KMS-11 (cell line): Measurements from ENCODE around the gene ABCC3.
A peak's percentile ranks its signal among the peaks of the same experiment; 100 is the strongest.
"Not testable (repeated sequence)": the region's sequence is repeated elsewhere in the genome, so short reads cannot be mapped to it uniquely, and the experiment has no call there.

Source experiments
- H2AFZ ChIP-seq: fragments of 200-600 bp; sonication (generic); 2 replicates; pipeline ENCODE4 v1.6.1; 2016; ENCODE audit warnings: antibody characterized with exemption, mixed run types, low read depth
- H3K27ac ChIP-seq: fragments of 200-600 bp; sonication (generic); 2 replicates; pipeline ENCODE4 v1.6.1; 2016; ENCODE audit warnings: mild to moderate bottlenecking, mixed run types
- H3K27me3 ChIP-seq: fragments of 200-600 bp; sonication (generic); 2 replicates; pipeline ENCODE4 v1.6.1; 2017; ENCODE audit warnings: mild to moderate bottlenecking, low read depth, mixed run types, moderate library complexity; ENCODE audit not compliant: insufficient read depth
- H3K36me3 ChIP-seq: fragments of 200-600 bp; sonication (generic); 2 replicates; pipeline ENCODE4 v1.6.1; 2017; ENCODE audit warnings: mild to moderate bottlenecking, mixed run types; ENCODE audit not compliant: insufficient read depth
- H3K4me1 ChIP-seq: fragments of 200-600 bp; sonication (generic); 2 replicates; pipeline ENCODE4 v1.6.1; 2016; ENCODE audit warnings: mild to moderate bottlenecking, low read depth, mixed run types; ENCODE audit not compliant: poor library complexity, severe bottlenecking
- H3K4me2 ChIP-seq: fragments of 200-600 bp; sonication (generic); 2 replicates; pipeline ENCODE4 v1.7.0; 2016; ENCODE audit warnings: mild to moderate bottlenecking, mixed run types
- H3K4me3 ChIP-seq: fragments of 200-600 bp; sonication (generic); IDR thresholded peaks from 2 replicates; pipeline ENCODE4 v1.6.1; 2017; ENCODE audit warnings: low read depth, low read length, mixed read lengths; ENCODE audit not compliant: insufficient read depth
- H3K79me2 ChIP-seq: fragments of 200-600 bp; sonication (generic); 2 replicates; pipeline ENCODE4 v1.6.1; 2016; ENCODE audit warnings: low read depth, mixed run types; ENCODE audit not compliant: insufficient read depth
- H3K9ac ChIP-seq: fragments of 200-600 bp; sonication (generic); 2 replicates; pipeline ENCODE4 v1.6.1; 2016; ENCODE audit warnings: mild to moderate bottlenecking, mixed run types
- H4K20me1 ChIP-seq: fragments of 200-600 bp; sonication (generic); 2 replicates; pipeline ENCODE4 v1.6.1; 2016; ENCODE audit warnings: mild to moderate bottlenecking, mixed run types; ENCODE audit not compliant: insufficient read depth
- TF ChIP-seq, protein P1 (sequence below): fragments of 200-600 bp; sonication (generic); conservative IDR thresholded peaks from 2 replicates; pipeline ENCODE4 v1.6.1; 2017; ENCODE audit warnings: low read depth, mild to moderate bottlenecking, antibody characterized with exemption, low read length, moderate library complexity, mixed read lengths

The ABCC3 gene

DNA sequence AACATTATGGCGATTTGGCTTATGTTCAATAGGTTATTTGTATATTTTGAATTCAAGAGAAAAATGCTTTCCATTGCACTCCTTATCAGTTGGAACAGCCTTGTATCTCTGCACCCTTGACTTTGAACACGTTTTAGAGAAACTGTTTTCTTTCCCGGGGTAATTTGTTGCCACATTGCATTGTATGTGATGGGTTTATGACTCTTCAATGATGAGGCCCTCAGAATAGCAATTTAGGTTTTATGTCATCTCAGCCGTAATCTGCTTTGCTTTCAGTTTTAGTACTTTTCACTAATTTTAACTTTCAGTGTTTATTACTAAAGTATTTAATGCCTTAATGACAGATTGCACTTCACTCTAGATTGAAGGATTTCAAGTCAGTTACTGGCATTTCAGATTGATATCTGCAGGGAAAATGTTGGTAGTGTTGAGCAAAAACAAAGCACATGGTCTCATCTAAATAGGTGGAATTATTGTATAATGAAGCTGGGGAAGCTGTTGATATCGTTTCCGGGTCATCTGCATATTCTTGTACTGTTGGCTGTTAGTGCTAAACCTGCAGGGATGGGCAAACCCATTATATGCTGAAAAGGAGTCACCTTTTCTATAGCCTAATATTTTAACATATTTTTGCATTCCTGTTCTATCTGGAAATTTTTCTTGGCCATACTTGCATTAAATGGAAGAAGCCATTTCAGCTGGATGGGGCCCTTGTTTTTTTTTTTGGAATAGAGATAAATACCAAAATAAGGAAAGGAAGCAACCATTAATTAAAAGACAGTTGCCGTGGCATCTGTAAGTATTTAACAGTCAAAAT, 86.7 kb downstream of the ABCC3 start:
- peaks cover 59% of the 10 kb centered on the region for H4K20me1 ChIP-seq
- peaks cover 40% of the 10 kb centered on the region for H3K4me1 ChIP-seq
- peak overlapping the region; percentile 97 for H3K9ac ChIP-seq
- H3K27me3 ChIP-seq = no peaks in the 10 kb centered on the region
- no peak overlapping the region for H2AFZ ChIP-seq
- H3K36me3 ChIP-seq = no peaks in the 10 kb centered on the region; the same call in 1 of the 2 replicates
- peak overlapping the region; percentile 97 for H3K4me2 ChIP-seq
- no peak overlapping the region for H3K4me3 ChIP-seq
- peak overlapping the region; percentile 93; the same call in 1 of the 2 replicates for H3K27ac ChIP-seq
- H3K79me2 ChIP-seq = peaks cover 70% of the 10 kb centered on the region
- TF ChIP-seq, protein P1, sequence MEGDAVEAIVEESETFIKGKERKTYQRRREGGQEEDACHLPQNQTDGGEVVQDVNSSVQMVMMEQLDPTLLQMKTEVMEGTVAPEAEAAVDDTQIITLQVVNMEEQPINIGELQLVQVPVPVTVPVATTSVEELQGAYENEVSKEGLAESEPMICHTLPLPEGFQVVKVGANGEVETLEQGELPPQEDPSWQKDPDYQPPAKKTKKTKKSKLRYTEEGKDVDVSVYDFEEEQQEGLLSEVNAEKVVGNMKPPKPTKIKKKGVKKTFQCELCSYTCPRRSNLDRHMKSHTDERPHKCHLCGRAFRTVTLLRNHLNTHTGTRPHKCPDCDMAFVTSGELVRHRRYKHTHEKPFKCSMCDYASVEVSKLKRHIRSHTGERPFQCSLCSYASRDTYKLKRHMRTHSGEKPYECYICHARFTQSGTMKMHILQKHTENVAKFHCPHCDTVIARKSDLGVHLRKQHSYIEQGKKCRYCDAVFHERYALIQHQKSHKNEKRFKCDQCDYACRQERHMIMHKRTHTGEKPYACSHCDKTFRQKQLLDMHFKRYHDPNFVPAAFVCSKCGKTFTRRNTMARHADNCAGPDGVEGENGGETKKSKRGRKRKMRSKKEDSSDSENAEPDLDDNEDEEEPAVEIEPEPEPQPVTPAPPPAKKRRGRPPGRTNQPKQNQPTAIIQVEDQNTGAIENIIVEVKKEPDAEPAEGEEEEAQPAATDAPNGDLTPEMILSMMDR = no peak

DNA sequence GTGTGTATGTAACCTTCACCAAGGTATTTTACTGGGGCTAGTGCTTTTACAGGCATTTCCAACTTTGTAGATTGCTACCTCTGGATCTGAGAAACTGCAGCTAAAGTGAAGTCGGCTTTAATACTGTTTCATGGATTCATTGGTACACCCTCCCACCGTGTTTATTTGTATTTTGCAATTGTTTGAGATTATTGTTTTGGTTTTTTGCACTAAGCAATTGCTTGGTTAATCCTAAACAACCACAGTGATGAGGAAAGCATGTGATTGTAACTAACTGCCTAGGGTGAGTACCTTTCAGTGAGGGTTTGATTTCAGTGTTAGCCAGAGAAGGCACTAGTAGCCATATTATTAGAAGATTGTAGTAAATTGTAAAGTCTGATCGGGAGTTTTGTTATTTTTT, 88.1 kb downstream of the ABCC3 start:
- TF ChIP-seq, protein P1 = no peak
- no peaks in the 10 kb centered on the region; the same call in 1 of the 2 replicates for H3K36me3 ChIP-seq
- no peak overlapping the region for H2AFZ ChIP-seq
- peaks cover 40% of the 10 kb centered on the region for H3K4me1 ChIP-seq
- H3K4me2 ChIP-seq = peak overlapping the region; percentile 97; the same call in 1 of the 2 replicates
- no peak overlapping the region for H3K4me3 ChIP-seq
- peaks cover 72% of the 10 kb centered on the region for H4K20me1 ChIP-seq
- no peak overlapping the region for H3K9ac ChIP-seq
- H3K27me3 ChIP-seq = no peaks in the 10 kb centered on the region
- no peak overlapping the region for H3K27ac ChIP-seq
- peaks cover 84% of the 10 kb centered on the region for H3K79me2 ChIP-seq

DNA sequence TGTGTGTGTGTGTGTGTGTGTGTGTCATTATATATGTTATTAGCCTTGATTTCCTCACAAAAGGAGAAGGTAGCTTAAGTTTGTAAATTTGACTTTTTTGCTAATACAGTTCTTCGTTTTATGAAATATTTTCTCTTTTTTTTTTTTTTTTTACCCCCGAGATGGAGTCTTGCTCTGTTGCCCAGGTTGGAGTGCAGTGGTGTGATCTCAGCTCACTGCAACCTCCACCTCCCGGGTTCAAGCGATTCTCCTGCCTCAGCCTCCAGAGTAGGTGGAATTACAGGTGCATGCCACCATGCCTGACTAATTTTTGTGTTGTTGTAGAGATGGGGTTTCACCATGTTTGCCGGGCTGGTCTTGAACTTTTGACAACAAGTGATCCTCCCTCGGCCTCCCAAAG, 89.9 kb downstream of the ABCC3 start:
- not testable (repeated sequence) for H3K27ac ChIP-seq, H3K9ac ChIP-seq, H3K27me3 ChIP-seq, H2AFZ ChIP-seq, H3K36me3 ChIP-seq, H3K4me3 ChIP-seq, H3K4me2 ChIP-seq
- Histone ChIP-seq H3K4me1 (peaks cover 48% of the 10 kb centered on the region), H4K20me1 (peaks cover 90% of the 10 kb centered on the region), H3K79me2 (peaks cover 100% of the 10 kb centered on the region)

DNA sequence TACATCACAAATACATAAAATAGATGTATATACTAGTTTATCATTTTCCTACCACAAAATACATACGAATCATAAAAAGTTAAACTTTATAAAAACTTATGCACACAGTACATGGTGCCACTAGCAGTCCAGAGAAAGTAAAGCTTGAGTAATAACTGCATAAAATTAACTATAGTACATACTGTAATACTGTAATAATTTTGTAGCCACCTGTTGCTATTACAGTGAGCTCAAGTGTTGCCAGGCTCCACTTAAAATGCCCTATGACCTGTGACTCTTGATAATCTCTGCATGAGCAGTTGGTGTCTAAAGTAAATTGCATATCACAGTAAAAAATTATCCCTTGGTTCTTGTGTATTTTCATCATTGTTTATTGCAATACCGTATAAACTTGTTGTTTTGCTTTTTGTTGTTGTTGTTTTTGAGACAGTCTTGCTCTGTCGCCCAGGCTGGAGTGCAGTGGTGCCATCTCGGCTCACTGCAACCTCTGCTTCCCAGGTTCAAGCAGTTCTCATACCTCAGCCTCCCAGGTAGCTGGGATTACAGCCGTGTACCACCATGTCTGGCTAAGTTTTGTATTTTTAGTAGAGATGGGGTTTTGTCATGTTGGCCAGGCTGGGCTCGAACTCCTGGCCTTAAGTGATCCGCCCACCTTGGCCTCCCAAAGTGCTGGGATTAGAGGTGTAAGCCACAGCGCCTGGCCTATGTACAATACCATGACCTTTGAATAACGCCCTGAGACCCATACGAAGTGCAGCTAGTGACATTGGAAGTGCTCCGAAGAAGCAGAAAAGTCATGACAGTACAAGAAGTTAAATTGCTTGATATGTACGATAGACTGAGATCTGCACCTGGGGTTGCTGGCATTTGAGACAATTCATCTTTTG, 91.3 kb downstream of the ABCC3 start:
- no peak overlapping the region for H2AFZ ChIP-seq
- H3K4me2 ChIP-seq = no peak overlapping the region
- no peak overlapping the region for H3K4me3 ChIP-seq
- peaks cover 100% of the 10 kb centered on the region for H3K79me2 ChIP-seq
- H3K36me3 ChIP-seq = no peaks in the 10 kb centered on the region; the same call in 1 of the 2 replicates
- TF ChIP-seq, protein P1 = no peak
- H3K27me3 ChIP-seq = no peaks in the 10 kb centered on the region
- H4K20me1 ChIP-seq = peaks cover 94% of the 10 kb centered on the region
- H3K27ac ChIP-seq = no peak overlapping the region
- no peak overlapping the region for H3K9ac ChIP-seq
- H3K4me1 ChIP-seq = peaks cover 52% of the 10 kb centered on the region
